ENCODE measurements around the gene MALRD1.

DNA sequence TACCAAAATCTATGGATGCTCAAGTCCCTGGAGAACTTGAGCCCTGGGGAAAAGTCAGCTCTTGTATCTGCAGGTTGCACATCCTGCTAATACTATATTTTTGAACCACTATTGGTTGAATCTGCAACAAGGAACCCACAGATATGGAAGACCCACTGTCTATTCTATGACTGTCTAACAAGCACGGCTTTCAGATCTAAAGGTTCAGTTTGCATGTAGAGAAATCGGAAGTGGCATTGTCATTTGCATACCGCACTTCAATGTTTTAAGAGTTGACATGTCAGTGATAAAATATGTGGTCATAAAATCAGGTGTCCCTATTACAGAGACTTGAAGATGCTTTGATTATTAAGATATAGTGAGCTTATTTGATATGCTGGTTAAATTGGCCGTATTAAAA lies 95.6 kb downstream of the MALRD1 start:
- no peak for TF ChIP-seq POLR2AphosphoS5 (IDR thresholded peaks at IDR 0.05)
- TF ChIP-seq, protein P1, sequence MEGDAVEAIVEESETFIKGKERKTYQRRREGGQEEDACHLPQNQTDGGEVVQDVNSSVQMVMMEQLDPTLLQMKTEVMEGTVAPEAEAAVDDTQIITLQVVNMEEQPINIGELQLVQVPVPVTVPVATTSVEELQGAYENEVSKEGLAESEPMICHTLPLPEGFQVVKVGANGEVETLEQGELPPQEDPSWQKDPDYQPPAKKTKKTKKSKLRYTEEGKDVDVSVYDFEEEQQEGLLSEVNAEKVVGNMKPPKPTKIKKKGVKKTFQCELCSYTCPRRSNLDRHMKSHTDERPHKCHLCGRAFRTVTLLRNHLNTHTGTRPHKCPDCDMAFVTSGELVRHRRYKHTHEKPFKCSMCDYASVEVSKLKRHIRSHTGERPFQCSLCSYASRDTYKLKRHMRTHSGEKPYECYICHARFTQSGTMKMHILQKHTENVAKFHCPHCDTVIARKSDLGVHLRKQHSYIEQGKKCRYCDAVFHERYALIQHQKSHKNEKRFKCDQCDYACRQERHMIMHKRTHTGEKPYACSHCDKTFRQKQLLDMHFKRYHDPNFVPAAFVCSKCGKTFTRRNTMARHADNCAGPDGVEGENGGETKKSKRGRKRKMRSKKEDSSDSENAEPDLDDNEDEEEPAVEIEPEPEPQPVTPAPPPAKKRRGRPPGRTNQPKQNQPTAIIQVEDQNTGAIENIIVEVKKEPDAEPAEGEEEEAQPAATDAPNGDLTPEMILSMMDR (IDR thresholded peaks at IDR 0.05), result no peak
- TF ChIP-seq EP300 (IDR thresholded peaks at IDR 0.05; ENCODE audit: low read depth), result no peak
